ENCODE data around the gene UTP25. TPM values are rescaled to one million over a fixed set of nuclear protein-coding genes. Genes with fewer than 3 reads are reported as not detected.

Gene UTP25
- total RNA-seq, 2 donors from 2014 or later = 8.5 to 12.6 TPM

GRCh38 chr1:209839875-209840546 lies 12.2 kb downstream of the UTP25 start:
- Mint-ChIP-seq H3K27ac (no peak overlapping the region), H3K9me3 (no peaks in the 10 kb centered on the region), H3K4me1 (ENCODE audit: low read depth in 2 of 2) (no peaks in the 10 kb centered on the region), H3K27me3 (no peaks in the 10 kb centered on the region), H3K4me3 (no peak overlapping the region), H3K36me3 (peaks cover 23% of the 10 kb centered on the region)
- DNase-seq (ENCODE audit: low spot score) = no peak
- ATAC-seq = no peak

GRCh38 chr1:209840611-209841010 lies 12.8 kb downstream of the UTP25 start:
- no peaks in the 10 kb centered on the region for H3K9me3 Mint-ChIP-seq
- H3K36me3 Mint-ChIP-seq = peaks cover 21% of the 10 kb centered on the region
- ATAC-seq (no peak), DNase-seq (ENCODE audit: low spot score) (no peak)
- H3K4me3 Mint-ChIP-seq = no peak overlapping the region
- H3K27me3 Mint-ChIP-seq = no peaks in the 10 kb centered on the region
- H3K27ac Mint-ChIP-seq = no peak overlapping the region
- H3K4me1 Mint-ChIP-seq (ENCODE audit: low read depth in 2 of 2) = no peaks in the 10 kb centered on the region

- ATAC-seq (no peak), DNase-seq (ENCODE audit: low spot score) (no peak)
- Mint-ChIP-seq H3K27me3 (no peaks in the 10 kb centered on the region), H3K36me3 (peaks cover 21% of the 10 kb centered on the region), H3K9me3 (no peaks in the 10 kb centered on the region), H3K4me3 (no peak overlapping the region), H3K4me1 (ENCODE audit: low read depth in 2 of 2) (peaks cover 5% of the 10 kb centered on the region in 2 donors), H3K27ac (no peak overlapping the region)
These were observed 17.1 kb downstream of the UTP25 start for GRCh38 chr1:209844695-209845407.

GRCh38 chr1:209845408-209845725 lies 17.6 kb downstream of the UTP25 start:
- Mint-ChIP-seq H3K27me3 (no peaks in the 10 kb centered on the region), H3K36me3 (peaks cover 21% of the 10 kb centered on the region), H3K4me1 (ENCODE audit: low read depth in 2 of 2) (peaks cover 5% of the 10 kb centered on the region in 2 donors), H3K9me3 (no peaks in the 10 kb centered on the region), H3K27ac (no peak overlapping the region), H3K4me3 (no peak overlapping the region)
- no peak for DNase-seq (ENCODE audit: low spot score)
- no peak for ATAC-seq

- no peak overlapping the region for H3K4me3 Mint-ChIP-seq
- ATAC-seq (no peak), DNase-seq (ENCODE audit: low spot score) (no peak)
- peaks cover 5% of the 10 kb centered on the region in 2 donors for H3K4me1 Mint-ChIP-seq (ENCODE audit: low read depth in 2 of 2)
- H3K36me3 Mint-ChIP-seq = peaks cover 23% of the 10 kb centered on the region
- no peaks in the 10 kb centered on the region for H3K9me3 Mint-ChIP-seq
- no peak overlapping the region for H3K27ac Mint-ChIP-seq
- no peaks in the 10 kb centered on the region for H3K27me3 Mint-ChIP-seq
These were observed 21.6 kb downstream of the UTP25 start for GRCh38 chr1:209849388-209849787.

- no peaks in the 10 kb centered on the region for H3K9me3 Mint-ChIP-seq
- DNase-seq (ENCODE audit: low spot score) = no peak
- peaks cover 23% of the 10 kb centered on the region for H3K36me3 Mint-ChIP-seq
- H3K27ac Mint-ChIP-seq = no peak overlapping the region
- no peaks in the 10 kb centered on the region for H3K27me3 Mint-ChIP-seq
- H3K4me3 Mint-ChIP-seq = no peak overlapping the region
- peaks cover 5% of the 10 kb centered on the region in 2 donors for H3K4me1 Mint-ChIP-seq (ENCODE audit: low read depth in 2 of 2)
- peak in 1 of 2 donors; percentile 41 for ATAC-seq
These were observed 22.7 kb downstream of the UTP25 start for GRCh38 chr1:209850342-209850979.

- Mint-ChIP-seq H3K27me3 (no peaks in the 10 kb centered on the region), H3K4me3 (no peak overlapping the region), H3K4me1 (ENCODE audit: low read depth in 2 of 2) (no peaks in the 10 kb centered on the region), H3K36me3 (peaks cover 12% of the 10 kb centered on the region), H3K9me3 (no peaks in the 10 kb centered on the region), H3K27ac (no peak overlapping the region)
- DNase-seq (ENCODE audit: low spot score) (no peak), ATAC-seq (no peak)
These were observed 25.9 kb downstream of the UTP25 start for GRCh38 chr1:209853676-209854075.

GRCh38 chr1:209854196-209854595 lies 26.4 kb downstream of the UTP25 start:
- no peak overlapping the region for H3K4me3 Mint-ChIP-seq
- peaks cover 12% of the 10 kb centered on the region for H3K36me3 Mint-ChIP-seq
- ATAC-seq (no peak), DNase-seq (ENCODE audit: low spot score) (no peak)
- no peaks in the 10 kb centered on the region for H3K27me3 Mint-ChIP-seq
- H3K9me3 Mint-ChIP-seq = no peaks in the 10 kb centered on the region
- H3K27ac Mint-ChIP-seq = no peak overlapping the region
- no peaks in the 10 kb centered on the region for H3K4me1 Mint-ChIP-seq (ENCODE audit: low read depth in 2 of 2)

GRCh38 chr1:209855006-209855405 lies 27.2 kb downstream of the UTP25 start:
- Mint-ChIP-seq H3K36me3 (peaks cover 10% of the 10 kb centered on the region), H3K27me3 (no peaks in the 10 kb centered on the region), H3K27ac (no peak overlapping the region), H3K4me3 (no peak overlapping the region), H3K4me1 (ENCODE audit: low read depth in 2 of 2) (no peaks in the 10 kb centered on the region), H3K9me3 (no peaks in the 10 kb centered on the region)
- ATAC-seq (no peak), DNase-seq (ENCODE audit: low spot score) (no peak)

- ATAC-seq (no peak), DNase-seq (ENCODE audit: low spot score) (no peak)
- Mint-ChIP-seq H3K4me3 (no peak overlapping the region), H3K27me3 (no peaks in the 10 kb centered on the region), H3K36me3 (peaks cover 7% of the 10 kb centered on the region), H3K9me3 (no peaks in the 10 kb centered on the region), H3K27ac (no peak overlapping the region), H3K4me1 (ENCODE audit: low read depth in 2 of 2) (no peaks in the 10 kb centered on the region)
These were observed 27.9 kb downstream of the UTP25 start for GRCh38 chr1:209855623-209856022.

GRCh38 chr1:209858561-209859103 lies 30.9 kb downstream of the UTP25 start:
- no peaks in the 10 kb centered on the region for H3K9me3 Mint-ChIP-seq
- no peak for ATAC-seq
- H3K36me3 Mint-ChIP-seq = peaks cover 3% of the 10 kb centered on the region
- no peak overlapping the region for H3K4me3 Mint-ChIP-seq
- peaks cover 11 to 21% of the 10 kb centered on the region in 2 donors for H3K27me3 Mint-ChIP-seq
- no peak for DNase-seq (ENCODE audit: low spot score)
- H3K4me1 Mint-ChIP-seq (ENCODE audit: low read depth in 2 of 2) = no peaks in the 10 kb centered on the region
- H3K27ac Mint-ChIP-seq = no peak overlapping the region

GRCh38 chr1:209860293-209860881 lies 32.6 kb downstream of the UTP25 start:
- Mint-ChIP-seq H3K27me3 (peaks cover 11 to 24% of the 10 kb centered on the region in 2 donors), H3K27ac (no peak overlapping the region), H3K9me3 (no peaks in the 10 kb centered on the region), H3K4me3 (no peak overlapping the region), H3K36me3 (no peaks in the 10 kb centered on the region), H3K4me1 (ENCODE audit: low read depth in 2 of 2) (no peaks in the 10 kb centered on the region)
- DNase-seq (ENCODE audit: low spot score) = peak; percentile 75
- ATAC-seq = peak; percentile 72 to 81

- peaks cover 11 to 24% of the 10 kb centered on the region in 2 donors for H3K27me3 Mint-ChIP-seq
- H3K27ac Mint-ChIP-seq = no peak overlapping the region
- no peak overlapping the region for H3K4me3 Mint-ChIP-seq
- H3K36me3 Mint-ChIP-seq = no peaks in the 10 kb centered on the region
- H3K9me3 Mint-ChIP-seq = no peaks in the 10 kb centered on the region
- ATAC-seq (no peak), DNase-seq (ENCODE audit: low spot score) (no peak)
- H3K4me1 Mint-ChIP-seq (ENCODE audit: low read depth in 2 of 2) = no peaks in the 10 kb centered on the region
These were observed 33.5 kb downstream of the UTP25 start for GRCh38 chr1:209861242-209861641.

Data from natural killer cell treated with Interleukin-12 subunit alpha and Interleukin-12 subunit beta and Interleukin-15 and Interleukin-18, amount 100 ng/mL, for 72 hours (primary cell).